SK-N-SH treated with all-trans-retinoic acid at 6 μM for 48 hours (cell line): Measurements from ENCODE around the gene NOP56.

Experiments
- ATAC-seq: fragments of 200-7000 bp; cut with Tn5 transposase; 3 replicates; pipeline ENCODE4 v1.9.1; 2020; ENCODE audit warnings: mild to moderate bottlenecking, moderate library complexity
- ARNTL ChIP-seq: fragments of 450-650 bp; formaldehyde crosslinking; IDR thresholded peaks from 2 replicates; pipeline ENCODE4 v1.5.0; 2020; ENCODE audit warnings: low read depth, mild to moderate bottlenecking, moderate library complexity, borderline replicate concordance
- CSDC2 ChIP-seq: fragments of 250-450 bp; sonication (Bioruptor Pico); IDR thresholded peaks from 2 replicates; pipeline ENCODE4 v1.5.0; 2020; ENCODE audit warnings: mild to moderate bottlenecking, moderate library complexity
- ESRRG ChIP-seq: fragments of 250-450 bp; sonication (Bioruptor Pico); IDR thresholded peaks from 2 replicates; pipeline ENCODE4 v1.6.1; 2021; ENCODE audit warnings: mild to moderate bottlenecking
- GLIS3 ChIP-seq: fragments of 250-450 bp; sonication (Bioruptor Pico); IDR thresholded peaks from 2 replicates; pipeline ENCODE4 v1.5.0; 2020; ENCODE audit warnings: mild to moderate bottlenecking, moderate library complexity
- ISL1 ChIP-seq: fragments of 250-450 bp; sonication (Bioruptor Pico); IDR thresholded peaks from 2 replicates; pipeline ENCODE4 v2.1.2; 2022; ENCODE audit warnings: mild to moderate bottlenecking, moderate library complexity
- OSR1 ChIP-seq: fragments of 250-450 bp; sonication (Bioruptor Pico); IDR thresholded peaks from 2 replicates; pipeline ENCODE4 v1.8.0; 2022; ENCODE audit warnings: moderate library complexity, mild to moderate bottlenecking, inconsistent platforms
- PPARA ChIP-seq: fragments of 250-450 bp; sonication (Bioruptor Pico); IDR thresholded peaks from 2 replicates; pipeline ENCODE4 v1.5.0; 2020; ENCODE audit warnings: mild to moderate bottlenecking, borderline replicate concordance
- RARB ChIP-seq: fragments of 250-450 bp; sonication (Bioruptor Pico); IDR thresholded peaks from 2 replicates; pipeline ENCODE4 v1.8.0; 2021; ENCODE audit warnings: mild to moderate bottlenecking, moderate library complexity
- SNAI2 ChIP-seq: fragments of 250-450 bp; sonication (Bioruptor Pico); IDR thresholded peaks from 2 replicates; pipeline ENCODE4 v1.5.0; 2020; ENCODE audit warnings: mild to moderate bottlenecking, moderate library complexity
- TOX ChIP-seq: fragments of 250-450 bp; sonication (Bioruptor Pico); IDR thresholded peaks from 2 replicates; pipeline ENCODE4 v1.8.0; 2021; ENCODE audit warnings: mild to moderate bottlenecking, moderate library complexity, borderline replicate concordance
- ZC3H10 ChIP-seq: fragments of 250-450 bp; sonication (Bioruptor Pico); IDR thresholded peaks from 2 replicates; pipeline ENCODE4 v1.5.1; 2021; ENCODE audit warnings: mild to moderate bottlenecking, moderate library complexity
- ZFP3 ChIP-seq: fragments of 250-450 bp; sonication (Bioruptor Pico); IDR thresholded peaks from 2 replicates; pipeline ENCODE4 v1.5.0; 2020; ENCODE audit warnings: mild to moderate bottlenecking, moderate library complexity
- ZFP30 ChIP-seq: fragments of 450-650 bp; formaldehyde crosslinking; IDR thresholded peaks from 2 replicates; pipeline ENCODE4 v1.5.0; 2022; ENCODE audit warnings: mild to moderate bottlenecking, moderate library complexity
- ZNF565 ChIP-seq: fragments of 450-650 bp; formaldehyde crosslinking; conservative IDR thresholded peaks from 2 replicates; pipeline ENCODE4 v1.5.0; 2020; ENCODE audit warnings: low read depth, mild to moderate bottlenecking, moderate library complexity
- ZNF70 ChIP-seq: fragments of 450-650 bp; formaldehyde crosslinking; IDR thresholded peaks from 2 replicates; pipeline ENCODE4 v1.5.0; 2020; ENCODE audit warnings: mild to moderate bottlenecking, moderate library complexity
- ZNF8 ChIP-seq: fragments of 450-650 bp; formaldehyde crosslinking; IDR thresholded peaks from 2 replicates; pipeline ENCODE4 v1.5.0; 2020; ENCODE audit warnings: mild to moderate bottlenecking, moderate library complexity
- TF ChIP-seq, protein P1 (sequence below): fragments of 250-450 bp; sonication (Bioruptor Pico); IDR thresholded peaks from 2 replicates; pipeline ENCODE4 v1.8.0; 2021; ENCODE audit warnings: low read depth, mild to moderate bottlenecking, moderate library complexity, borderline replicate concordance
- TF ChIP-seq, protein P2 (sequence below): fragments of 250-450 bp; sonication (Bioruptor Pico); IDR thresholded peaks from 2 replicates; pipeline ENCODE4 v1.8.0; 2020; ENCODE audit warnings: mild to moderate bottlenecking, moderate library complexity, borderline replicate concordance
- TF ChIP-seq, protein P3 (sequence below): fragments of 250-450 bp; sonication (Bioruptor Pico); IDR thresholded peaks from 2 replicates; pipeline ENCODE4 v1.5.1; 2021; ENCODE audit warnings: mild to moderate bottlenecking, moderate library complexity
- TF ChIP-seq, protein P4 (sequence below): fragments of 250-450 bp; sonication (Bioruptor Pico); IDR thresholded peaks from 2 replicates; pipeline ENCODE4 v1.5.0; 2020; ENCODE audit warnings: mild to moderate bottlenecking, moderate library complexity
- TF ChIP-seq, protein P5 (sequence below): fragments of 250-450 bp; sonication (Bioruptor Pico); IDR thresholded peaks from 2 replicates; pipeline ENCODE4 v1.5.1; 2020; ENCODE audit warnings: low read depth, mild to moderate bottlenecking, moderate library complexity

Gene NOP56

DNA sequence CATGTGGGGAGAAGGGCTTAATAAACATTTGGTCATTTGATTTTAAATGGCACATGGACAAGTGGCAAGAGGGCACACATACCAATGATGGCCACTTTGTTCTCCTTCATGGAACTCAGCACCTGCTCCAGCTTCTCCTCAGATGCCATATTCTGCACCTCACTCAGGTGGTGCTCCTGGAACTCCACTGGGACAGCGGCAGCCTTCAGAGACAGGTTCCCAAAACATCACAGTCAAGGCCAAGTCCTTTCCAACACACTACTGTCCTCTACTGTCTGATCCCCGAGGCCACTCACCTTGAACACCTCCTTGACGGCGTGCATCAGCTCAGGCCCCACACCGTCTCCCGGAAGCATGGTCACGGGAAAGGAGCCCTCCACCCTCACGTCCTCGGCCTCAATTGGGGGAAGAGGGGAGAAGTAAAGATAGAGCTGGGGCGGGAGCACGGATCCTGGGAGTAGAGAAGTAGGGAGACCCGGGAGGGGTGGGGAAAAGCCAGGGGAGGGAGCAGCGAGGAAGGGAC lies 11.0 kb downstream of the NOP56 start:
- no peak for ATAC-seq
- TF ChIP-seq, protein P1, sequence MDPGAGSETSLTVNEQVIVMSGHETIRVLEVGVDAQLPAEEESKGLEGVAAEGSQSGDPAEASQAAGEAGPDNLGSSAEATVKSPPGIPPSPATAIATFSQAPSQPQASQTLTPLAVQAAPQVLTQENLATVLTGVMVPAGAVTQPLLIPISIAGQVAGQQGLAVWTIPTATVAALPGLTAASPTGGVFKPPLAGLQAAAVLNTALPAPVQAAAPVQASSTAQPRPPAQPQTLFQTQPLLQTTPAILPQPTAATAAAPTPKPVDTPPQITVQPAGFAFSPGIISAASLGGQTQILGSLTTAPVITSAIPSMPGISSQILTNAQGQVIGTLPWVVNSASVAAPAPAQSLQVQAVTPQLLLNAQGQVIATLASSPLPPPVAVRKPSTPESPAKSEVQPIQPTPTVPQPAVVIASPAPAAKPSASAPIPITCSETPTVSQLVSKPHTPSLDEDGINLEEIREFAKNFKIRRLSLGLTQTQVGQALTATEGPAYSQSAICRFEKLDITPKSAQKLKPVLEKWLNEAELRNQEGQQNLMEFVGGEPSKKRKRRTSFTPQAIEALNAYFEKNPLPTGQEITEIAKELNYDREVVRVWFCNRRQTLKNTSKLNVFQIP (CRISPR knock-in tag), result no peak
- TF ChIP-seq TOX (CRISPR knock-in tag), result no peak
- TF ChIP-seq, protein P2, sequence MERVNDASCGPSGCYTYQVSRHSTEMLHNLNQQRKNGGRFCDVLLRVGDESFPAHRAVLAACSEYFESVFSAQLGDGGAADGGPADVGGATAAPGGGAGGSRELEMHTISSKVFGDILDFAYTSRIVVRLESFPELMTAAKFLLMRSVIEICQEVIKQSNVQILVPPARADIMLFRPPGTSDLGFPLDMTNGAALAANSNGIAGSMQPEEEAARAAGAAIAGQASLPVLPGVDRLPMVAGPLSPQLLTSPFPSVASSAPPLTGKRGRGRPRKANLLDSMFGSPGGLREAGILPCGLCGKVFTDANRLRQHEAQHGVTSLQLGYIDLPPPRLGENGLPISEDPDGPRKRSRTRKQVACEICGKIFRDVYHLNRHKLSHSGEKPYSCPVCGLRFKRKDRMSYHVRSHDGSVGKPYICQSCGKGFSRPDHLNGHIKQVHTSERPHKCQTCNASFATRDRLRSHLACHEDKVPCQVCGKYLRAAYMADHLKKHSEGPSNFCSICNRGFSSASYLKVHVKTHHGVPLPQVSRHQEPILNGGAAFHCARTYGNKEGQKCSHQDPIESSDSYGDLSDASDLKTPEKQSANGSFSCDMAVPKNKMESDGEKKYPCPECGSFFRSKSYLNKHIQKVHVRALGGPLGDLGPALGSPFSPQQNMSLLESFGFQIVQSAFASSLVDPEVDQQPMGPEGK (CRISPR knock-in tag), result no peak
- TF ChIP-seq ZFP30 (CRISPR knock-in tag), result no peak
- TF ChIP-seq, all 23 proteins: peak for 0

DNA sequence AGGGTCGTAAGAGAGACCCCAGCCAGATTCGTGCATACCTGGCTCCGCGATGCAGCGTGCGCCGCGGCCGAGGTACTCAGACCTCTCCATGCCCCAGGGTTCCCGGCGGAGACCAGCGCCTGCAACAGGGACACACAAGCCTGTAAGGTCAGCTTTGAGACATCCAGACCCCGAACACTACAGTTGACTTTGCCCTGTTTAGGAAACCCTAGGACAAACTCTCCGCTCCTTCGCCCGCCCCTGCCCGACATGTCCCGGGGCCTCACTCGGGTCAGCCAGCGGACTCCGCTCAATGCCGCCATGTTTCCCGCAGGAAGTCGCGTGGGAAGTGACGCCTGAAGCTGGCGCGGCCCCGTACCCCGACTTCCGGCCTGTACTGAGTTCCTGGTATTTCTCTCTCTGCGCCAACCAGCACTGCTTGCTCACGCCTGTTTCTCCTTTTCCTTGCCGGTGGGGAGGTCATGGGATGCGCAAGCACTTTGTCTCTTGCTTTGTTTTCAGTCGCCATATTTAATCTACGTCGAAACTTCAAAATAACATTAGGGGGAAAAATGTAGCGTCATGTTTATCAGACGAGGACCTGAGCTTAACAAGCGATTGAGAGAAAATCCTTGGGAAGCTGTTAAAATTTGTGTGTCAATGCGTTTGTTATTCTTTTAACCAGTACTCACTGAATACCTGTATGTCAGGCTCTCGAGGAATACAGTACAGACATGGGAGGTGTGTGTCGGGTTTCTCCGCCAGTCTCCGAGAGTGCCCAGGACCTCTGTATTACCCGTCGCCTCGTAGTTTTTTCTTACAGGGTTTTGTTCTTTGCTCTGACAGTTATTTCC lies 11.7 kb downstream of the NOP56 start, which contains the start of gene IDH3B:
TSS of gene IDH3B (minus strand) at position 330 of the 833 bp plus-strand sequence. CDS start at position 302, 28 bp downstream.
- TF ChIP-seq TOX (CRISPR knock-in tag), result no peak
- TF ChIP-seq ZFP30 (CRISPR knock-in tag), result no peak
- TF ChIP-seq, protein P3, sequence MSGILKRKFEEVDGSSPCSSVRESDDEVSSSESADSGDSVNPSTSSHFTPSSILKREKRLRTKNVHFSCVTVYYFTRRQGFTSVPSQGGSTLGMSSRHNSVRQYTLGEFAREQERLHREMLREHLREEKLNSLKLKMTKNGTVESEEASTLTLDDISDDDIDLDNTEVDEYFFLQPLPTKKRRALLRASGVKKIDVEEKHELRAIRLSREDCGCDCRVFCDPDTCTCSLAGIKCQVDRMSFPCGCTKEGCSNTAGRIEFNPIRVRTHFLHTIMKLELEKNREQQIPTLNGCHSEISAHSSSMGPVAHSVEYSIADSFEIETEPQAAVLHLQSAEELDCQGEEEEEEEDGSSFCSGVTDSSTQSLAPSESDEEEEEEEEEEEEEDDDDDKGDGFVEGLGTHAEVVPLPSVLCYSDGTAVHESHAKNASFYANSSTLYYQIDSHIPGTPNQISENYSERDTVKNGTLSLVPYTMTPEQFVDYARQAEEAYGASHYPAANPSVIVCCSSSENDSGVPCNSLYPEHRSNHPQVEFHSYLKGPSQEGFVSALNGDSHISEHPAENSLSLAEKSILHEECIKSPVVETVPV (CRISPR knock-in tag), result no peak
- TF ChIP-seq, protein P1 (CRISPR knock-in tag), result no peak
- no peak for TF ChIP-seq SNAI2
- TF ChIP-seq ISL1, result no peak
- peak; percentile 36; the same call in 1 of the 2 replicates for TF ChIP-seq CSDC2 (CRISPR knock-in tag)
- TF ChIP-seq ZC3H10 (CRISPR knock-in tag), result no peak
- peak; percentile 95 for ATAC-seq

DNA sequence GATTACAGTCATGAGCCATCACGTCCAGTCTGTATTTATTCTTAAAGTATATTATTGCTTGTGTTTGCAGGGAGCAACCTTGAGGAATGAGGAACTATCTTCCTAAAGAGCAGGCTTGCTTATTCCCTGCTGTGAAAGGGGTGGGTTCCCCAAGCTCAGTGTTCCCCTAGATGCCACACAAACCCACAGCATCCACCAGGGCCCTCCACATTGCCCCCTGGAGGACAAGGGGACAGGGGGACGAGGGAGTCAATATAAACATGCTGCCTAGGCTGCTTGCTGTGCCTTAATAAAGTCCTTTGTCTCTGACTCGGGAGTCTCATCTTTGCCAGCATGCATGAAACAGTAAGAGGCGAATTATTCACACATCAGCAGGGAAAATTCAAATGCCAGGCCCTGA lies 19.5 kb downstream of the NOP56 start:
- no peak for ATAC-seq
- TF ChIP-seq, protein P4, sequence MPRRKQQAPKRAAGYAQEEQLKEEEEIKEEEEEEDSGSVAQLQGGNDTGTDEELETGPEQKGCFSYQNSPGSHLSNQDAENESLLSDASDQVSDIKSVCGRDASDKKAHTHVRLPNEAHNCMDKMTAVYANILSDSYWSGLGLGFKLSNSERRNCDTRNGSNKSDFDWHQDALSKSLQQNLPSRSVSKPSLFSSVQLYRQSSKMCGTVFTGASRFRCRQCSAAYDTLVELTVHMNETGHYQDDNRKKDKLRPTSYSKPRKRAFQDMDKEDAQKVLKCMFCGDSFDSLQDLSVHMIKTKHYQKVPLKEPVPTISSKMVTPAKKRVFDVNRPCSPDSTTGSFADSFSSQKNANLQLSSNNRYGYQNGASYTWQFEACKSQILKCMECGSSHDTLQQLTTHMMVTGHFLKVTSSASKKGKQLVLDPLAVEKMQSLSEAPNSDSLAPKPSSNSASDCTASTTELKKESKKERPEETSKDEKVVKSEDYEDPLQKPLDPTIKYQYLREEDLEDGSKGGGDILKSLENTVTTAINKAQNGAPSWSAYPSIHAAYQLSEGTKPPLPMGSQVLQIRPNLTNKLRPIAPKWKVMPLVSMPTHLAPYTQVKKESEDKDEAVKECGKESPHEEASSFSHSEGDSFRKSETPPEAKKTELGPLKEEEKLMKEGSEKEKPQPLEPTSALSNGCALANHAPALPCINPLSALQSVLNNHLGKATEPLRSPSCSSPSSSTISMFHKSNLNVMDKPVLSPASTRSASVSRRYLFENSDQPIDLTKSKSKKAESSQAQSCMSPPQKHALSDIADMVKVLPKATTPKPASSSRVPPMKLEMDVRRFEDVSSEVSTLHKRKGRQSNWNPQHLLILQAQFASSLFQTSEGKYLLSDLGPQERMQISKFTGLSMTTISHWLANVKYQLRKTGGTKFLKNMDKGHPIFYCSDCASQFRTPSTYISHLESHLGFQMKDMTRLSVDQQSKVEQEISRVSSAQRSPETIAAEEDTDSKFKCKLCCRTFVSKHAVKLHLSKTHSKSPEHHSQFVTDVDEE (CRISPR knock-in tag), result no peak
- no peak for TF ChIP-seq SNAI2
- TF ChIP-seq OSR1 (CRISPR knock-in tag), result no peak
- no peak for TF ChIP-seq GLIS3 (CRISPR knock-in tag)
- TF ChIP-seq ZNF8 (CRISPR knock-in tag), result no peak
- TF ChIP-seq ESRRG (CRISPR knock-in tag), result no peak
- no peak for TF ChIP-seq ISL1
- TF ChIP-seq, protein P5, sequence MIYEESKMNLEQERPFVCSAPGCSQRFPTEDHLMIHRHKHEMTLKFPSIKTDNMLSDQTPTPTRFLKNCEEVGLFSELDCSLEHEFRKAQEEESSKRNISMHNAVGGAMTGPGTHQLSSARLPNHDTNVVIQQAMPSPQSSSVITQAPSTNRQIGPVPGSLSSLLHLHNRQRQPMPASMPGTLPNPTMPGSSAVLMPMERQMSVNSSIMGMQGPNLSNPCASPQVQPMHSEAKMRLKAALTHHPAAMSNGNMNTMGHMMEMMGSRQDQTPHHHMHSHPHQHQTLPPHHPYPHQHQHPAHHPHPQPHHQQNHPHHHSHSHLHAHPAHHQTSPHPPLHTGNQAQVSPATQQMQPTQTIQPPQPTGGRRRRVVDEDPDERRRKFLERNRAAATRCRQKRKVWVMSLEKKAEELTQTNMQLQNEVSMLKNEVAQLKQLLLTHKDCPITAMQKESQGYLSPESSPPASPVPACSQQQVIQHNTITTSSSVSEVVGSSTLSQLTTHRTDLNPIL (CRISPR knock-in tag), result no peak
- TF ChIP-seq, protein P2 (CRISPR knock-in tag), result no peak
- no peak for TF ChIP-seq TOX (CRISPR knock-in tag)
- TF ChIP-seq CSDC2 (CRISPR knock-in tag), result no peak
- TF ChIP-seq ZNF70 (CRISPR knock-in tag), result no peak
- TF ChIP-seq, protein P1 (CRISPR knock-in tag), result no peak
- TF ChIP-seq ARNTL (CRISPR knock-in tag), result no peak
- TF ChIP-seq ZFP3 (CRISPR knock-in tag), result no peak
- no peak for TF ChIP-seq PPARA
- TF ChIP-seq ZNF565 (CRISPR knock-in tag), result no peak
- TF ChIP-seq RARB, result no peak
